GM12875 (cell line): Measurements from ENCODE around the gene ISG20.

Experiments
- H3K4me3 ChIP-seq: one replicate; pipeline ENCODE4 v1.5.1; 2011; ENCODE audit warnings: low read depth, low read length, control low read depth
- CTCF ChIP-seq: IDR thresholded peaks from 2 replicates; pipeline ENCODE4 v1.5.1; 2011; ENCODE audit warnings: low read depth, mild to moderate bottlenecking, control low read depth, inconsistent platforms, low read length, moderate library complexity, borderline replicate concordance; ENCODE audit not compliant: insufficient read depth

Gene ISG20

DNA sequence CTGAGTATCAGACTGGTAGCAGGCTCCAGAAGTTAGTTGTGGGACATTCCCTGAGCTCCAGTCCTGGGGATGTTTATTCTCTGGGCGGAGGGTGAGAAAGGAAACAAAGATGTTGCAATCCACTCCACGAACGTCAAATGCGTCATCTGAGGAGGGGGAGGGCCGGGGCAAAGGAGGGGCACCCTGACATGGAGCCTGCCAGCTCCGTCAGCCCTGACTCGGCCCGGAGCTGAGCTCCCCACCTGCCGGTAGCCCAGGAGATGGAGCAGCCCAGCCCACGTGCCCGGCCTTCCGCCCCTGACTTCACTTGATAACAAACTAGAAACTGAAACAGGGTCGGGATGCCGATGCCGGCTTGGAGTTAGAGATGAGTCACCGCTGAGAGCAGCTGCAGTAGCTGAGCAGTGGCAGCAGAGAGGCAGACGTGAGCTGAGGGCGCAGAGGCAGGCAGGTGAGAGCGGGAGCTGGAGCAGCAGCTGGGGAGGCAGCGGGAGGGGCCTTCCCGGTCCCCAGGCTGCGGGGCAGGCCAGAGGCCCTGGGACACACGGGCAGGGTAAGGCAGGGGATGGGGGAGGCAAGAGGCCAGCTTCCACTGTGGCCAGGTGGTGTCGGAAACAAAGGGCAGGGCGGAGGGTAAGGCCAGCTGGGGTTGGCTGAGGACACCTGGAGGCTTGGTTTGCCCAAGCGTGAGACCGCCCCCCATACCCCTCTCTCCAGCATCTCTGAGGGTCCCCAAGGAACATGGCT is at the start of gene ISG20:
Gene ISG20, plus strand, starts transcription at position 391 of the 747 bp plus-strand sequence. Its CDS starts 351 bp downstream, at position 742.
- peak; percentile 39 for TF ChIP-seq CTCF
- peak within 1 kb of the TSS; percentile 73 for H3K4me3 ChIP-seq

DNA sequence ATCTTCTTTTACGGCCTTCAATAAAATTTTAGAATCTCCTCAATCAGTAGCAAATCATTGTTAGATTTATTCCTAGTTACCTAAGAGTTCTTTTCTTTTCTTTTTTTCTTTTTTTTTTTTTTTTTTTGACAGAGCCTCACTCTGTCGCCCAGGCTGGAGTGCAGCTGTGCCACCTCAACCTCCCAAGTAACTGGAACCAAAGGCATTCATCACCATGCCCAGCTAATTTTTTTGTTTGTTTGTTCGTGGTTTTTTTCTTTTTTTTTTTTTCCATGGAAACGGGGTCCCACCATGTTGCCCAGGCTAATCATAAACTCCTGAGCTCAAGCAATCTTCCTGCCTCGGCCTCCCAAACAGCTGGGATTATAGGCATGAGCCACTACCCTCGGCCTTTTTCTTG is 48.1 kb upstream of the ISG20 start:
- TF ChIP-seq CTCF: no peak

DNA sequence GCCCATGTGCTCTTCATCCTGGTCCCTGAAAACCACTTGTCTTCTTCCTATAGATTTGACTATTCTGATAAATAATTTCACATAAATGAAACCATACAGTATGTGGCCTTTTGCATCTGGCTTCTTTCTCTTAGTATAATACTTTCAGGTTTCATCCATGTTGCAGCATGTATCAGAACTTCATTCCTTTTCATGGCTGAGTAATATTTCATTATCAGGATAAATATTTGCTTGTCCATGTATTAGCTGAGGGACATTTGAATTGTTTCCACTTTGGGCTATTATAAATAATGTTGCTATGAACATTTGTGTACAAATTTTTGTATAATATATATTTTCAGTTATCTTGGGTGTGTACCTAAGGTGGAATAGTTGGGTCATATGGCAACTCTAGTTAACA is 47.4 kb upstream of the ISG20 start:
- TF ChIP-seq CTCF: no peak
- no peak overlapping the region for H3K4me3 ChIP-seq

More for the DNA sequence above, 48.1 kb upstream of the ISG20 start:
- H3K4me3 ChIP-seq: no peak overlapping the region

DNA sequence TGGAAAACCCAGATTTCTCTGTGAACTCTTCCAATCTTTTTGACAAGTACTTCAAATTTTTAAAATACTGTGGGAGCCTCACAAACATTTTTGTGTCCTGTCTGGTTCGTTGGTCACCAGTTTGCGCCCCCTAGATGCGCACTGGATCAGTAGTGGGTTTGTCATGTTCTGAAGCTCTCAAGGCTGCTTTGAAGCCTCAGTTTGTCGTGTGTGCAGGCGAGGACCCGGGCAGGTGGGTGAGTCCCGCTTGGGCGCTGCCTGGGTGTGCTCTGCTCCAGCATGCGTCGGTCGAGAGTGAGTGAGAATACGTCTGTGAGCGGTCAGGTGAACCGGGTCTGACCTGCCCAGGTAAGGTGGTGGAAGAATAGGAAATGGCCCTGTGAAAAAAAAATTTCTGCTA is 34.9 kb upstream of the ISG20 start:
- H3K4me3 ChIP-seq: no peak overlapping the region
- no peak for TF ChIP-seq CTCF

GRCh38 chr15:88604381-88605188 is 34.2 kb upstream of the ISG20 start:
- H3K4me3 ChIP-seq: no peak overlapping the region
- no peak for TF ChIP-seq CTCF

DNA sequence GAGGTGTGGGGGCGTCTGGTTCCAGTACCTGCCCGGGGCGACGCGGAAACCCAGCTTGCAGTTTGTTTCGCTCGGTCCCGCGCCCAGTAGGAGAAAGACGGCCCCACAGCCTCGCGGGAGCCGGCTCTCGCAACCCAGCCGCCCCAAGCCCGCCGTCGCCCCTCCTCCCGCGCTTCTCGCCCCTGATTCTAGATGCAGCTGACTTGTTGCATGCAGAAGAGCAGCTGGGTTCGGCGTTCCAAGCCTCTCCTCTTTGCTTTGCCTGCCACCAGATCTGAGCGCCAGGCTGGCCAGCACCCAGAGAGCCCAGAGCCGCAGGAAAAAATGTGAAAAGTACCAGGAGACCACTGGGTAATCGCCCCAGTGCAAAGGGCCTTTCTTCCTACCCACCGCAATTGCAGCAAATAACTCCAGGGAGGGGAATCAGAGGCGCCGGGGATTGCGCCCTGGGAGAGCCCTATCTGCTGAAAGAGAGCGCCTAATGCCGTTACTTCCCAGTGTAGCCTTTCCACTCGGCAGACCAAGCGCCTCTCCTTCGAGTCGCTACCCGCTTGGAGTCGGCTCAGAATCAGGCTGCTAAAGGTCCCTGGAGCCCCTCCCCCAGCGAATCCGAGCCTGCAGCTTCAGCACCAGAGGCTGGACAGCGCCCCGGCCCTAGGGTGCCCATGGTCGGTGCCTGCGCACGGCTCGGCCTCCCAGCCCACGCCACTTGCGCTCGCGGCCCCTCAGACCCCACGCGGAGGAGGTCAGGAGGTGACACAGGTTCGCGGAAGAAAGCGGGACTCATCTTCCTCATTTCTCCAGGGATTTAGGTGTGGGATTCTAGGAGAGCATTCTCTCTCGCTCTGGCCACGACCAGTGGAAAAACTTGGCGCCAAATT is 33.4 kb upstream of the ISG20 start:
- H3K4me3 ChIP-seq: no peak overlapping the region

More for the DNA sequence above, 33.4 kb upstream of the ISG20 start:
- no peak for TF ChIP-seq CTCF
